ENCODE results near the gene SVBP. TPM values are rescaled to one million over a fixed set of nuclear protein-coding genes. Genes with fewer than 3 reads are reported as not detected.

SVBP gene
- polyA plus RNA-seq, 4 donors, result 17.7 to 36.0 (median 27.0) TPM

DNA sequence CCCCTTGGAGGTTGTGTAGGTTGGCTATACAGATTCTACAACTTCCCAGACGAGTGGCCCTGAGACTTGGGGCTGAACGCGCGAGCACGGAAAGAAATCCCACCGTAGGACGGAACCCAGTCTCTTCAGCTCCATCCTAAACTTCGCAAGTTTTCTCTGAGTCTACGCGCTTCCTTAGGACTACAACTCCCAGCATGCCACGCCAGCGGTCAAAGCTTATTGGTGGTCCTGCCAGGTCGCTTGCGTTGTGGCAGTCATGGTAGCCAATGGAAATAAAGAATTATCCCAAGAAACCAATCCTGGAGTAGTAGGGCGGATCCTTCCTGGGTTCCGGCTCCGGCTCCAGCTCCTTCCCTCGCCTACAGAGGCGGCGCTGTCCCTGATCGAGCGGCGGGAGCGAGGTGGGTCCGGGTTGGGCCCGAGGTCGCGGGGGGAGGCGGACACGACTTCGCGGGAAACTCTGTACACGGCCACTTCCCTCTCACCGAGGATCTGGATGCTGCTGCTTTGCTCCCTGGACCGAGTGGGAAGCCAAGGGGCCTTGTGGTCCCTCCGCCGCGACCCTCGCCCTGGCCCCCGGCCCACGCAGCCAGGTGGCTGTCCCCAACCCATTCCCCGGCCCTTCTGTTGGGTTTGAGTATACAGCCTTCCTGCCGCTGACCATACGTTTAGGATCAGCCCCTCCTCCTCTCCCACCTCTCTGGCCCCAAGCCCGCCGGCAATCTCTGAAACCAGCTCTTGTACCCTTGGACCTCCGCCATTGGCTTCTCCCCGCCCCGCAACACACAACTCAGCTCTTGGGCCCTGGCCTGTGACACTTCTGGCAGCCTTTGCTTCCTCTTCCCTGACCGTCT, 29.3 kb upstream of the SVBP start, which contains the start of gene ZNF691:
Gene ZNF691, plus strand, starts transcription at position 357 of the 854 bp plus-strand sequence. CDS start 3,046 bp downstream, outside the sequence.
- DNase-seq (peak; percentile 96 to 98), FAIRE-seq (peak; percentile 19)
- Histone ChIP-seq H3K4me3 (ENCODE audit: low read depth in 1 of 3, low read length in 3 of 3) (peak within 1 kb of the TSS; percentile 83 to 99 (median 88)), H3K27ac (ENCODE audit: low read depth in 1 of 3, low read length in 2 of 3) (peak within 1 kb of the TSS in 2 of 3 donors; percentile 54 to 80), H3K27me3 (ENCODE audit: control insufficient read depth in 3 of 3, insufficient read depth in 3 of 3, low read length in 3 of 3) (no peaks in the 10 kb centered on the region), H3K9me3 (ENCODE audit: control insufficient read depth in 2 of 2, insufficient read depth in 1 of 2, low read depth in 1 of 2, low read length in 1 of 2) (peaks cover 0 to 6% of the 10 kb centered on the region in 2 donors), H3K4me1 (ENCODE audit: control insufficient read depth in 3 of 3, insufficient read depth in 2 of 3, low read depth in 1 of 3, low read length in 2 of 3) (peaks cover 2 to 7% (median 2%) of the 10 kb centered on the region in 3 donors), H3K36me3 (ENCODE audit: control insufficient read depth in 3 of 3, insufficient read depth in 2 of 3, low read depth in 1 of 3, low read length in 3 of 3) (peaks cover 3 to 16% (median 5%) of the 10 kb centered on the region in 3 donors)
- 0 to 1% (median 1%) methylated on average over 49 to 50 of the region's 50 CpGs for WGBS, 3 donors

- H3K9me3 ChIP-seq (ENCODE audit: control insufficient read depth in 2 of 2, insufficient read depth in 1 of 2, low read depth in 1 of 2, low read length in 1 of 2), result no peaks in the 10 kb centered on the region
- WGBS, 3 donors, result 8 to 18% (median 10%) methylated on average over 10 of the region's 10 CpGs
- H3K4me1 ChIP-seq (ENCODE audit: control insufficient read depth in 3 of 3, insufficient read depth in 2 of 3, low read depth in 1 of 3, low read length in 2 of 3), result peaks cover 2 to 7% (median 2%) of the 10 kb centered on the region in 3 donors
- no peak overlapping the region for H3K27ac ChIP-seq (ENCODE audit: low read depth in 1 of 3, low read length in 2 of 3)
- FAIRE-seq, result no peak
- no peak for DNase-seq
- no peaks in the 10 kb centered on the region for H3K27me3 ChIP-seq (ENCODE audit: control insufficient read depth in 3 of 3, insufficient read depth in 3 of 3, low read length in 3 of 3)
- peaks cover 0 to 10% (median 0%) of the 10 kb centered on the region in 3 donors for H3K36me3 ChIP-seq (ENCODE audit: control insufficient read depth in 3 of 3, insufficient read depth in 2 of 3, low read depth in 1 of 3, low read length in 3 of 3)
- peak overlapping the region; percentile 42 to 99 (median 88) for H3K4me3 ChIP-seq (ENCODE audit: low read depth in 1 of 3, low read length in 3 of 3)
These were observed 28.7 kb upstream of the SVBP start for GRCh38 chr1:42845866-42846256.

DNA sequence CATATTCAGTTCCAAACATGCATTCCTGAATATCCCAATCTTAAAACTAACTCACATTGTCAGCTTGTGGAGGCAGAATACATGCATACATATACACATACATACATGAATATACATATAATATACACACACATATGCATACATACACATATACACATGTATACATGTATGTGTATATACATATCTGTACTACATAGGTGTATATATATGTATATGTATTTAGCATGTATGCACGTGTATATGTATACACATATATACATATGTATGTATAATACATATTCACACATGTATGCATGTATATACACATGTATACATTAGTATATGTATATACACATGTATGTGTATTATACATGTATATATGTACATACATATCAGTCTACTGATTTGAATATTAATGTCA, 28.0 kb upstream of the SVBP start:
- Histone ChIP-seq H3K27ac (ENCODE audit: low read depth in 1 of 3, low read length in 2 of 3) (no peak overlapping the region), H3K4me3 (ENCODE audit: low read depth in 1 of 3, low read length in 3 of 3) (no peak overlapping the region), H3K9me3 (ENCODE audit: control insufficient read depth in 2 of 2, insufficient read depth in 1 of 2, low read depth in 1 of 2, low read length in 1 of 2) (no peaks in the 10 kb centered on the region), H3K4me1 (ENCODE audit: control insufficient read depth in 3 of 3, insufficient read depth in 2 of 3, low read depth in 1 of 3, low read length in 2 of 3) (peaks cover 2 to 7% (median 2%) of the 10 kb centered on the region in 3 donors), H3K36me3 (ENCODE audit: control insufficient read depth in 3 of 3, insufficient read depth in 2 of 3, low read depth in 1 of 3, low read length in 3 of 3) (peaks cover 0 to 8% (median 0%) of the 10 kb centered on the region in 3 donors), H3K27me3 (ENCODE audit: control insufficient read depth in 3 of 3, insufficient read depth in 3 of 3, low read length in 3 of 3) (no peaks in the 10 kb centered on the region)
- DNase-seq, result no peak
- no peak for FAIRE-seq
- WGBS, 3 donors, result 68 to 76% (median 71%) methylated on average over 1 of the region's 1 CpG

DNA sequence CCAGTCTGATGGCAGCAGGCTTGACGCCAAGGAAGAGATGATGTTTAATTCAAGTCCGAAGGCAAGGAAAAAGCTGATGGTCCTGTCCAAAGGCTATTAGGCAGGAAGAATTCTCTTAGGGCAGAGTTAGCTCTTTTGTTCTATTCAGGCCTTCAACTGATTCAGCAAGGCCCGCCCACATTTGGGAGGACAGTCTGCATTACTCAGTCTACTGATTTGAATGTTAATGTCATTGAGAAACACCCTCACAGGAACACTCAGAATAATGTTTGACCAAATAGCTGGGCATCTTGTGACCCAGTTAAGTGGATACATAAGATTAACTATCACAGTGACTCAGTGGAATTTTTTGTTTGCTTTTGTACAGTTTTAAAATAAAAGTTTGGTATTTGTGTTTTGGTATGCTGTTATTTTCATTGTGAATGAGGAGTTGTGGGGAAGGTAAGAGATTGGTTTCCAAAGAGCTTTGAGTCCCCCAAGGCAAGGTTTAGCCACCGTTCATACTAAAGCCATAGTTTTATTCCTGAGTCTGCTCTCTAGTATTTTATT, 27.5 kb upstream of the SVBP start:
- Histone ChIP-seq H3K36me3 (ENCODE audit: control insufficient read depth in 3 of 3, insufficient read depth in 2 of 3, low read depth in 1 of 3, low read length in 3 of 3) (peaks cover 0 to 8% (median 0%) of the 10 kb centered on the region in 3 donors), H3K4me1 (ENCODE audit: control insufficient read depth in 3 of 3, insufficient read depth in 2 of 3, low read depth in 1 of 3, low read length in 2 of 3) (peaks cover 2 to 7% (median 2%) of the 10 kb centered on the region in 3 donors), H3K4me3 (ENCODE audit: low read depth in 1 of 3, low read length in 3 of 3) (no peak overlapping the region), H3K27ac (ENCODE audit: low read depth in 1 of 3, low read length in 2 of 3) (no peak overlapping the region), H3K27me3 (ENCODE audit: control insufficient read depth in 3 of 3, insufficient read depth in 3 of 3, low read length in 3 of 3) (no peaks in the 10 kb centered on the region), H3K9me3 (ENCODE audit: control insufficient read depth in 2 of 2, insufficient read depth in 1 of 2, low read depth in 1 of 2, low read length in 1 of 2) (no peaks in the 10 kb centered on the region)
- DNase-seq, result no peak
- FAIRE-seq, result no peak
- WGBS, 3 donors, result 89 to 95% (median 92%) methylated on average over 4 of the region's 4 CpGs

- WGBS, 3 donors, result 73 to 92% (median 92%) methylated on average over 2 of the region's 2 CpGs
- H3K27me3 ChIP-seq (ENCODE audit: control insufficient read depth in 3 of 3, insufficient read depth in 3 of 3, low read length in 3 of 3), result no peaks in the 10 kb centered on the region
- DNase-seq (no peak), FAIRE-seq (no peak)
- no peaks in the 10 kb centered on the region for H3K9me3 ChIP-seq (ENCODE audit: control insufficient read depth in 2 of 2, insufficient read depth in 1 of 2, low read depth in 1 of 2, low read length in 1 of 2)
- no peaks in the 10 kb centered on the region for H3K4me1 ChIP-seq (ENCODE audit: control insufficient read depth in 3 of 3, insufficient read depth in 2 of 3, low read depth in 1 of 3, low read length in 2 of 3)
- H3K4me3 ChIP-seq (ENCODE audit: low read depth in 1 of 3, low read length in 3 of 3), result no peak overlapping the region
- H3K36me3 ChIP-seq (ENCODE audit: control insufficient read depth in 3 of 3, insufficient read depth in 2 of 3, low read depth in 1 of 3, low read length in 3 of 3), result peaks cover 0 to 13% (median 2%) of the 10 kb centered on the region in 3 donors
- no peak overlapping the region for H3K27ac ChIP-seq (ENCODE audit: low read depth in 1 of 3, low read length in 2 of 3)
These were observed 24.4 kb upstream of the SVBP start for GRCh38 chr1:42841440-42842147.

- no peak for FAIRE-seq
- no peaks in the 10 kb centered on the region for H3K9me3 ChIP-seq (ENCODE audit: control insufficient read depth in 2 of 2, insufficient read depth in 1 of 2, low read depth in 1 of 2, low read length in 1 of 2)
- DNase-seq, result no peak
- peaks cover 0 to 16% (median 2%) of the 10 kb centered on the region in 3 donors for H3K36me3 ChIP-seq (ENCODE audit: control insufficient read depth in 3 of 3, insufficient read depth in 2 of 3, low read depth in 1 of 3, low read length in 3 of 3)
- 79 to 87% (median 82%) methylated on average over 3 of the region's 3 CpGs for WGBS, 3 donors
- H3K27me3 ChIP-seq (ENCODE audit: control insufficient read depth in 3 of 3, insufficient read depth in 3 of 3, low read length in 3 of 3), result no peaks in the 10 kb centered on the region
- no peak overlapping the region for H3K4me3 ChIP-seq (ENCODE audit: low read depth in 1 of 3, low read length in 3 of 3)
- no peaks in the 10 kb centered on the region for H3K4me1 ChIP-seq (ENCODE audit: control insufficient read depth in 3 of 3, insufficient read depth in 2 of 3, low read depth in 1 of 3, low read length in 2 of 3)
- H3K27ac ChIP-seq (ENCODE audit: low read depth in 1 of 3, low read length in 2 of 3), result no peak overlapping the region
These were observed 23.8 kb upstream of the SVBP start for GRCh38 chr1:42841010-42841409.

DNA sequence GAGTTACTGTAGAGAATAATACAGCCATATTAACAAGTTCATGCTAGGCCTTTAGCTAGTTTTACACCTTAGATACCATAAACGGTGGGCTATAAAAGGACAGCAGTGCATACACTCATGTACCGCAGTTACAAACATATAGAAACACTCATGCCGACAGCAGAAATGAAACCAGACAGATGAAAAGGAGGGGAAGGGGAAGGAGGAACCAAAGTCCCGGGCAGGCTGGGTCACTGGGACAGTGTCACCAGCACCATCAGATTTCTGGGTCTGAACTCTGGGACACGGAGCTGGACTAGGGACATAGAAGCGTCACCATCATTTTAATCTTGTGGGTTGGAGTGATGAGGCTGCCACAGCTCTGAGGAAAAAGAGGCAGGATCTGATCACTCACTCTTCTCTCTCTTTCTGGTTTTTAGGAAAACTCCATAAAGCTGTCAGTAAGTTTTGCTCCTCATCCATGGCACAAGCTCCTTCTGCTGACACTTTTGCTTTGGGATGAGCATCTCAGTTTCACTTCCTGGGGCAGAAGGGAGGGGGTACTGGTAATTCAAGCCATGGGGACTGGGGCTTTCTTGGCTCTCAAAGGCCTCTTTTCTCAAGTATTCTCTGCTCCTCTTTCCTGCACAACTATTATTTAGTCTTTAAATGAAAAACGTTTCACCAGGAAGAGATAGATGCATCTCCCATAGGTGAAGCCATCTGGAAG, 21.4 kb upstream of the SVBP start:
- no peaks in the 10 kb centered on the region for H3K4me1 ChIP-seq (ENCODE audit: control insufficient read depth in 3 of 3, insufficient read depth in 2 of 3, low read depth in 1 of 3, low read length in 2 of 3)
- no peak overlapping the region for H3K27ac ChIP-seq (ENCODE audit: low read depth in 1 of 3, low read length in 2 of 3)
- no peaks in the 10 kb centered on the region for H3K9me3 ChIP-seq (ENCODE audit: control insufficient read depth in 2 of 2, insufficient read depth in 1 of 2, low read depth in 1 of 2, low read length in 1 of 2)
- 80 to 90% (median 86%) methylated on average over 7 of the region's 7 CpGs for WGBS, 3 donors
- FAIRE-seq, result no peak
- peaks cover 0 to 23% (median 2%) of the 10 kb centered on the region in 3 donors for H3K36me3 ChIP-seq (ENCODE audit: control insufficient read depth in 3 of 3, insufficient read depth in 2 of 3, low read depth in 1 of 3, low read length in 3 of 3)
- DNase-seq, result no peak
- H3K27me3 ChIP-seq (ENCODE audit: control insufficient read depth in 3 of 3, insufficient read depth in 3 of 3, low read length in 3 of 3), result no peaks in the 10 kb centered on the region
- H3K4me3 ChIP-seq (ENCODE audit: low read depth in 1 of 3, low read length in 3 of 3), result no peak overlapping the region

DNA sequence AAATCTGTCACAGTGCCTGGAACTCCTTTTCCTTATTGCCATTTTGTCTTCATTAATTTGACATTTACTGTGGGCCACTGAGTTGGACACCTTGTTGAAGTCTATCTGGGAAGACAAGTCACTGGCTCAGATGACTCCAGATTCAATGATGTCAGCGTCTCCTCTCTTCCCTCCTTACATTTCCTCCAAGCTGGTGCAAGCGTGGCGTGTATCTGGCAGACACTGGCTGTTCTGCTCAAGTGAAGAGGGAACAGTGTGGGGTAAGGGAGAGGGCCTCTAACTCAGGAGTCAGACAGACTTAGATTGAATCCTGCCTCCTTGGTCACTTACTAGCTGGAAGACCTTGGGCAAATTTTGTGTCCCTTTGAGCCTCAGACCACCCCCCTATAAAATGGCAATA, 20.5 kb upstream of the SVBP start:
- 48 to 69% (median 66%) methylated on average over 3 of the region's 3 CpGs for whole genome bisulfite sequencing, 3 donors
- no peaks in the 10 kb centered on the region for H3K4me1 ChIP-seq (ENCODE audit: control insufficient read depth in 3 of 3, insufficient read depth in 2 of 3, low read depth in 1 of 3, low read length in 2 of 3)
- DNase-seq (no peak), FAIRE-seq (no peak)
- H3K27ac ChIP-seq (ENCODE audit: low read depth in 1 of 3, low read length in 2 of 3), result no peak overlapping the region
- H3K36me3 ChIP-seq (ENCODE audit: control insufficient read depth in 3 of 3, insufficient read depth in 2 of 3, low read depth in 1 of 3, low read length in 3 of 3), result peaks cover 0 to 21% (median 2%) of the 10 kb centered on the region in 3 donors
- H3K9me3 ChIP-seq (ENCODE audit: control insufficient read depth in 2 of 2, insufficient read depth in 1 of 2, low read depth in 1 of 2, low read length in 1 of 2), result no peaks in the 10 kb centered on the region
- no peaks in the 10 kb centered on the region for H3K27me3 ChIP-seq (ENCODE audit: control insufficient read depth in 3 of 3, insufficient read depth in 3 of 3, low read length in 3 of 3)
- H3K4me3 ChIP-seq (ENCODE audit: low read depth in 1 of 3, low read length in 3 of 3), result no peak overlapping the region
